ENCODE data around the gene PERM1.

DNA sequence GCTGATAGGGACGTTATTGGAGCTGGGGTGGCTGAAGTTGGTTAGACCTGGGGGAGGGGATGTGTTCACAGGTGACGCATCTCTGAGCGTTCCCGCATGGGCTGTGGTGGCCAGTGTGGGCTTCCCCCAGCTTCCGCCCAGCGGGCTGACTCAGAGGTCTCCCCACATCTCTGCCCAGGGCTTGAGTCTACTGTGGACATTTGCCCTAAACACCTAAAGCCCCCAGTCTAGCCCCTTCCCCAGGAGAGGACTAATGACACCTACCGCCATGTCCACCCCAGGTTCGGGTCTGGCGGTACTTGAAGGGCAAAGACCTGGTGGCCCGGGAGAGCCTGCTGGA lies 40.0 kb upstream of the PERM1 start:
- TF ChIP-seq, protein P1, sequence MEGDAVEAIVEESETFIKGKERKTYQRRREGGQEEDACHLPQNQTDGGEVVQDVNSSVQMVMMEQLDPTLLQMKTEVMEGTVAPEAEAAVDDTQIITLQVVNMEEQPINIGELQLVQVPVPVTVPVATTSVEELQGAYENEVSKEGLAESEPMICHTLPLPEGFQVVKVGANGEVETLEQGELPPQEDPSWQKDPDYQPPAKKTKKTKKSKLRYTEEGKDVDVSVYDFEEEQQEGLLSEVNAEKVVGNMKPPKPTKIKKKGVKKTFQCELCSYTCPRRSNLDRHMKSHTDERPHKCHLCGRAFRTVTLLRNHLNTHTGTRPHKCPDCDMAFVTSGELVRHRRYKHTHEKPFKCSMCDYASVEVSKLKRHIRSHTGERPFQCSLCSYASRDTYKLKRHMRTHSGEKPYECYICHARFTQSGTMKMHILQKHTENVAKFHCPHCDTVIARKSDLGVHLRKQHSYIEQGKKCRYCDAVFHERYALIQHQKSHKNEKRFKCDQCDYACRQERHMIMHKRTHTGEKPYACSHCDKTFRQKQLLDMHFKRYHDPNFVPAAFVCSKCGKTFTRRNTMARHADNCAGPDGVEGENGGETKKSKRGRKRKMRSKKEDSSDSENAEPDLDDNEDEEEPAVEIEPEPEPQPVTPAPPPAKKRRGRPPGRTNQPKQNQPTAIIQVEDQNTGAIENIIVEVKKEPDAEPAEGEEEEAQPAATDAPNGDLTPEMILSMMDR (IDR thresholded peaks at IDR 0.05), result no peak
- TF ChIP-seq POLR2AphosphoS5 (IDR thresholded peaks at IDR 0.05), result no peak

Measured in upper lobe of left lung (tissue), 4 donors.